Measurements from ENCODE around the gene NAALADL2.

GRCh38 chr3:175159202-175159601 lies 300.1 kb downstream of the NAALADL2 start:
- TF ChIP-seq, protein P1, sequence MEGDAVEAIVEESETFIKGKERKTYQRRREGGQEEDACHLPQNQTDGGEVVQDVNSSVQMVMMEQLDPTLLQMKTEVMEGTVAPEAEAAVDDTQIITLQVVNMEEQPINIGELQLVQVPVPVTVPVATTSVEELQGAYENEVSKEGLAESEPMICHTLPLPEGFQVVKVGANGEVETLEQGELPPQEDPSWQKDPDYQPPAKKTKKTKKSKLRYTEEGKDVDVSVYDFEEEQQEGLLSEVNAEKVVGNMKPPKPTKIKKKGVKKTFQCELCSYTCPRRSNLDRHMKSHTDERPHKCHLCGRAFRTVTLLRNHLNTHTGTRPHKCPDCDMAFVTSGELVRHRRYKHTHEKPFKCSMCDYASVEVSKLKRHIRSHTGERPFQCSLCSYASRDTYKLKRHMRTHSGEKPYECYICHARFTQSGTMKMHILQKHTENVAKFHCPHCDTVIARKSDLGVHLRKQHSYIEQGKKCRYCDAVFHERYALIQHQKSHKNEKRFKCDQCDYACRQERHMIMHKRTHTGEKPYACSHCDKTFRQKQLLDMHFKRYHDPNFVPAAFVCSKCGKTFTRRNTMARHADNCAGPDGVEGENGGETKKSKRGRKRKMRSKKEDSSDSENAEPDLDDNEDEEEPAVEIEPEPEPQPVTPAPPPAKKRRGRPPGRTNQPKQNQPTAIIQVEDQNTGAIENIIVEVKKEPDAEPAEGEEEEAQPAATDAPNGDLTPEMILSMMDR (conservative IDR thresholded peaks at IDR 0.05 in 1 of 2, IDR thresholded peaks at IDR 0.05 in 1 of 2; ENCODE audit: low read depth in 1 of 2, low read length in 2 of 2): no peak
- no peak for TF ChIP-seq EZH2 (IDR thresholded peaks at IDR 0.05; ENCODE audit: low read length, missing control alignments)
